ENCODE data around the gene ENTPD8. TPM values are rescaled to one million over a fixed set of nuclear protein-coding genes. Genes with fewer than 3 reads are reported as not detected.

The ENTPD8 gene
- total RNA-seq, 1 experiment from 2014 or later = 0.77 TPM

DNA sequence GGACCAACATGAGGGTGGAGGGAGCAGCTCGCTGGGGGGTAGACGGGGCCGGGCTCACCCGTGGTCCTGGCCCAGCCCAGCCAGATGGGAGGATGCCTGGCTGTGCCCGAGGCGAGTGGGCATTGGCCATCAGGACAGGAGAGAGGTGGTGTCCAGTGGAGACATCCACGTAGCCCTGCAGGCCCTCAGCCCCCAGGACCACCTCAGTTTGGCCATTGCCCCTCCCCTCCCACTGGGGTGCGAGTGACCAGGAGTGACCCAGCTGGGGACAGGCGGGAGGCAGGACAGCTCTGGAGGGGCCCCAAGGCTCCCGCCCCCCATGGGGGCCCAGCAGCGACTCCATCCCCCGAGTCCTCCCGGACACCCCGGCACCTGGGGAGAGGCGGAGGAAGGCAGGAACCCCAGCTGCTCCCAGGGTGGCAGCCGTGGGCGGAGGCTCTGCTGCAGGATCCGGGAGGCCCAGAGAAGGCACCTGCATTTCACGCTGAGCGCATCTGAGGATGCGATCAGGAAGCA is 9.7 kb downstream of the ENTPD8 start:
- TF ChIP-seq CTCF (conservative IDR thresholded peaks at IDR 0.05) = no peak
- H4K5ac ChIP-seq (ENCODE audit: insufficient read length, low read depth, low read length) = no peak overlapping the region
- no peaks in the 10 kb centered on the region for H3K79me2 ChIP-seq (ENCODE audit: insufficient read depth, low read length)
- no peak overlapping the region for H2AK5ac ChIP-seq (ENCODE audit: insufficient read length, low read length)
- H3K14ac ChIP-seq (ENCODE audit: insufficient read depth, low read length) = no peak overlapping the region
- H4K20me1 ChIP-seq (ENCODE audit: control insufficient read depth, insufficient read depth, insufficient read length) = no peaks in the 10 kb centered on the region
- H4K91ac ChIP-seq (ENCODE audit: insufficient read length, low read depth, low read length) = no peak overlapping the region
- H3K9me3 Mint-ChIP-seq = no peaks in the 10 kb centered on the region
- H4K8ac ChIP-seq (replicated peaks; ENCODE audit: insufficient read length, low read depth, low read length) = no peak overlapping the region
- H3K56ac ChIP-seq (ENCODE audit: insufficient read length, low read depth, low read length) = no peak overlapping the region
- H3K9ac ChIP-seq (ENCODE audit: extremely low read depth, insufficient read length, low read length) = no peak overlapping the region
- H3K23ac ChIP-seq (ENCODE audit: insufficient read length, low read depth, low read length) = no peak overlapping the region
- H3K4me2 ChIP-seq (ENCODE audit: insufficient read depth, insufficient read length, low read length) = no peak overlapping the region
- no peaks in the 10 kb centered on the region for H3K23me2 ChIP-seq (ENCODE audit: insufficient read length, low read depth, low read length, poor library complexity, severe bottlenecking)
- H2BK15ac ChIP-seq (ENCODE audit: low read depth, low read length) = no peak overlapping the region
- H3K27me3 Mint-ChIP-seq (ENCODE audit: low read depth) = no peaks in the 10 kb centered on the region; the same call in 1 of the 2 replicates
- H3K36me3 Mint-ChIP-seq (ENCODE audit: insufficient read depth in 1 of 3, low read depth in 3 of 3) = no peaks in the 10 kb centered on the region
- H3K79me1 ChIP-seq (ENCODE audit: insufficient read depth, low read depth, low read length, poor library complexity, severe bottlenecking) = no peaks in the 10 kb centered on the region
- H3K27ac Mint-ChIP-seq = no peak overlapping the region
- DNase-seq = no peak
- no peak overlapping the region for H3K27ac ChIP-seq (ENCODE audit: insufficient read length, low read depth, low read length)
- WGBS (ENCODE audit: extremely low coverage, insufficient read length, low lambda C conversion rate) = no CpG with 5 or more reads among the region's 21 CpGs
- H3K18ac ChIP-seq (ENCODE audit: insufficient read length, low read depth, low read length) = no peak overlapping the region
- no peak overlapping the region for H2BK120ac ChIP-seq (ENCODE audit: low read depth, low read length, poor library complexity, severe bottlenecking)
- no peak overlapping the region for H2AFZ ChIP-seq (ENCODE audit: low read length)
- no peak overlapping the region for H3K4me3 Mint-ChIP-seq
- H3K4me1 Mint-ChIP-seq = no peaks in the 10 kb centered on the region; a peak in 1 of 4 replicates
- no peak overlapping the region for H3K4ac ChIP-seq (ENCODE audit: low read depth, low read length)
- H3K4me1 ChIP-seq (ENCODE audit: insufficient read depth, low read length) = no peaks in the 10 kb centered on the region
- no peaks in the 10 kb centered on the region for H3K27me3 ChIP-seq (ENCODE audit: insufficient read depth, low read length)
- no peak overlapping the region for H2BK12ac ChIP-seq (ENCODE audit: insufficient read length, low read depth, low read length)
- no peak overlapping the region for H2BK5ac ChIP-seq (ENCODE audit: insufficient read length, low read length)
- H3K9me3 ChIP-seq (ENCODE audit: control insufficient read depth, low read depth, low read length) = no peaks in the 10 kb centered on the region
- H2BK20ac ChIP-seq (ENCODE audit: low read depth, low read length, poor library complexity, severe bottlenecking) = no peak overlapping the region
- H3T11ph ChIP-seq (ENCODE audit: low read length) = no peak overlapping the region

Data from H9 (cell line).